AG09319 (cell line): ENCODE results near the gene HOMER2.
"Not testable (repeated sequence)": the region's sequence is repeated elsewhere in the genome, so short reads cannot be mapped to it uniquely, and the experiment has no call there.

Experiments used
- DNase-seq: peaks from one replicate; pipeline ENCODE4 v3.0.0-alpha.2; 2010; ENCODE audit warnings: low read depth; ENCODE audit errors: extremely low read depth
- CTCF ChIP-seq: IDR thresholded peaks from 2 replicates; pipeline ENCODE4 v1.5.1; 2011; ENCODE audit warnings: low read depth, mild to moderate bottlenecking, inconsistent platforms, low read length, moderate library complexity

The HOMER2 gene

GRCh38 chr15:82952158-82953081 lies at the start of gene HOMER2:
TSS of gene HOMER2 (minus strand) at chr15:82952720. CDS start at chr15:82952535, 185 bp downstream.
- no peak for DNase-seq
- TF ChIP-seq CTCF, result no peak

GRCh38 chr15:83000672-83001031 lies 48.1 kb upstream of the HOMER2 start:
- DNase-seq, result not testable (repeated sequence)

GRCh38 chr15:82999905-83000671 lies 47.6 kb upstream of the HOMER2 start:
- DNase-seq, result peak; percentile 31
- peak; percentile 46 for TF ChIP-seq CTCF

GRCh38 chr15:82999426-82999825 lies 46.9 kb upstream of the HOMER2 start:
- TF ChIP-seq CTCF, result no peak
- no peak for DNase-seq

- DNase-seq, result no peak
- TF ChIP-seq CTCF, result no peak
Observed at GRCh38 chr15:82995938-82996337, 43.4 kb upstream of the HOMER2 start.

- no peak for TF ChIP-seq CTCF
- no peak for DNase-seq
Observed at GRCh38 chr15:82995076-82995475, 42.6 kb upstream of the HOMER2 start.

GRCh38 chr15:82993144-82993543 lies 40.6 kb upstream of the HOMER2 start:
- TF ChIP-seq CTCF, result no peak
- DNase-seq, result no peak
